CD4-positive, alpha-beta T cell (primary cell): ENCODE results near the gene SLC25A28. TPM values are rescaled to one million over a fixed set of nuclear protein-coding genes. Genes with fewer than 3 reads are reported as not detected.

Experiments used
- ATAC-seq: fragments of 200-7000 bp; cut with Tn5 transposase; one replicate; pipeline ENCODE4 v1.10.0; 2022; ENCODE audit warnings: mild to moderate bottlenecking; ENCODE audit not compliant: poor library complexity
- CTCF ChIA-PET: fragments of 350-600 bp; sonication (Branson Sonifier 250); formaldehyde crosslinking; loops from one replicate; lab custom pipeline; 2021; ENCODE audit warnings: antibody characterized with exemption, inconsistent platforms; lab: Charles Lee
- POLR2A ChIA-PET: fragments of 350-600 bp; sonication (Branson Sonifier 250); formaldehyde crosslinking; loops from one replicate; lab custom pipeline; 2021; ENCODE audit warnings: antibody characterized with exemption, inconsistent platforms; lab: Charles Lee
- DNase-seq, 14 experiments: peaks; one replicate each; pipeline ENCODE4 v3.0.0-alpha.2; 2013 to 2020; ENCODE audit warnings: mixed read lengths in 2 of 14
- H3K27ac ChIP-seq, 2 donors: one replicate each; pipeline versions ENCODE4 v1.5.1 to v1.7.0; 2013; ENCODE audit warnings: low read length in 2 of 2, low read depth in 1 of 2, mild to moderate bottlenecking in 1 of 2
- H3K27me3 ChIP-seq, 2 experiments: 1 replicate in 1 of 2; 2 replicates in 1 of 2; pipeline versions ENCODE4 v1.6.1 to v1.7.0; 2013; ENCODE audit warnings: low read length in 2 of 2, control low read depth in 1 of 2, mild to moderate bottlenecking in 1 of 2, moderate library complexity in 1 of 2; ENCODE audit not compliant: insufficient read depth in 2 of 2, control insufficient read depth in 1 of 2
- H3K36me3 ChIP-seq: one replicate; pipeline ENCODE4 v1.6.1; 2013; ENCODE audit warnings: low read length, control low read depth; ENCODE audit not compliant: insufficient read depth
- H3K4me1 ChIP-seq: one replicate; pipeline ENCODE4 v1.6.1; 2013; ENCODE audit warnings: low read length, control low read depth; ENCODE audit not compliant: insufficient read depth
- H3K4me3 ChIP-seq: one replicate; pipeline ENCODE4 v1.5.1; 2013; ENCODE audit warnings: mild to moderate bottlenecking, low read length, moderate library complexity
- H3K9me3 ChIP-seq, 2 experiments: 1 replicate in 1 of 2; 2 replicates in 1 of 2; pipeline versions ENCODE4 v1.6.1 to v1.7.0; 2013; ENCODE audit warnings: low read length in 2 of 2, mild to moderate bottlenecking in 2 of 2, control low read depth in 1 of 2, moderate library complexity in 1 of 2; ENCODE audit not compliant: control insufficient read depth in 1 of 2, insufficient read depth in 1 of 2
- H3K27ac Mint-ChIP-seq: one replicate; pipeline ENCODE4 v1.8.0; 2020; ENCODE audit warnings: mixed read lengths
- H3K27me3 Mint-ChIP-seq: one replicate; pipeline ENCODE4 v1.8.0; 2021; ENCODE audit warnings: mixed read lengths
- H3K36me3 Mint-ChIP-seq: one replicate; pipeline ENCODE4 v1.8.0; 2021; ENCODE audit warnings: low read depth, mixed read lengths
- H3K4me1 Mint-ChIP-seq: one replicate; pipeline ENCODE4 v1.8.0; 2021; ENCODE audit warnings: low read depth, mixed read lengths
- H3K4me3 Mint-ChIP-seq: one replicate; pipeline ENCODE4 v1.8.0; 2020; ENCODE audit warnings: mild to moderate bottlenecking, mixed read lengths
- H3K9me3 Mint-ChIP-seq: one replicate; pipeline ENCODE4 v1.8.0; 2020; ENCODE audit warnings: mixed read lengths
- CTCF ChIP-seq: fragments of 200-600 bp; IDR thresholded peaks from one replicate; pipeline ENCODE4 v1.8.0; 2022; ENCODE audit warnings: antibody characterized with exemption, mild to moderate bottlenecking
- intact Hi-C, 2 experiments: fragments of 100-400 bp; cut with DNase I in 1 of 2; cut with micrococcal nuclease in 1 of 2; formaldehyde crosslinking; loops; one replicate each; pipeline versions ENCODE4 v1.15.1 to v1.9.0; 2023 to 2025; cut with DNase I, micrococcal nuclease
- total RNA-seq, 174 experiments: library from RNA in 2 of 174; stranded (reverse) in 2 of 174; gene quantifications; one replicate each; pipeline ENCODE4 v1.2.3 and lab custom pipeline; 2021 to 2026

SLC25A28 gene
- total RNA-seq, 2 experiments from 2014 or later, result 112 to 113 TPM

GRCh38 chr10:99564361-99564760, 55.9 kb downstream of the SLC25A28 start:
- Mint-ChIP-seq H3K36me3 (no peaks in the 10 kb centered on the region), H3K27me3 (peaks cover 48% of the 10 kb centered on the region), H3K4me3 (no peak overlapping the region), H3K27ac (no peak overlapping the region), H3K9me3 (no peaks in the 10 kb centered on the region), H3K4me1 (no peaks in the 10 kb centered on the region)
- Histone ChIP-seq H3K27me3 (peaks cover 9 to 11% of the 10 kb centered on the region in 2 experiments), H3K27ac (no peak overlapping the region), H3K4me1 (no peaks in the 10 kb centered on the region), H3K9me3 (no peaks in the 10 kb centered on the region), H3K36me3 (no peaks in the 10 kb centered on the region), H3K4me3 (no peak overlapping the region)
- POLR2A ChIA-PET, result no interaction called here
- DNase-seq (no peak), ATAC-seq (no peak)
- intact Hi-C loops, result loop anchor here in 1 of 2 experiments (5.0 kb wide), 1 partner anchor 133 kb away; no protein-coding TSS in a partner anchor
- CTCF ChIA-PET, result interaction anchor here (1.0 to 1.1 kb wide), 2 partner anchors 14 to 128 kb away, joined by 3 read pairs; no protein-coding TSS in a partner anchor
- no peak for TF ChIP-seq CTCF

GRCh38 chr10:99562631-99563030, 57.6 kb downstream of the SLC25A28 start:
- no peaks in the 10 kb centered on the region for H3K4me1 ChIP-seq
- no peak for ATAC-seq
- TF ChIP-seq CTCF, result no peak
- no peak for DNase-seq
- no peaks in the 10 kb centered on the region for H3K9me3 Mint-ChIP-seq
- intact Hi-C loops, result loop anchor here in 1 of 2 experiments (5.0 kb wide), 1 partner anchor 135 kb away; no protein-coding TSS in a partner anchor
- POLR2A ChIA-PET, result no interaction called here
- H3K36me3 Mint-ChIP-seq, result no peaks in the 10 kb centered on the region
- no peaks in the 10 kb centered on the region for H3K9me3 ChIP-seq
- peaks cover 12 to 13% of the 10 kb centered on the region in 2 experiments for H3K27me3 ChIP-seq
- H3K27me3 Mint-ChIP-seq, result peaks cover 43% of the 10 kb centered on the region
- no peaks in the 10 kb centered on the region for H3K36me3 ChIP-seq
- H3K27ac Mint-ChIP-seq, result no peak overlapping the region
- H3K4me3 Mint-ChIP-seq, result no peak overlapping the region
- H3K27ac ChIP-seq, result no peak overlapping the region
- no peak overlapping the region for H3K4me3 ChIP-seq
- CTCF ChIA-PET, result no interaction called here
- no peaks in the 10 kb centered on the region for H3K4me1 Mint-ChIP-seq

Other genes with a start within 250 kb of the SLC25A28 start
- gene GOT1, start 189.8 kb downstream of the SLC25A28 start, total RNA-seq, result 1 to 10 TPM; 3.5 to 5.7 TPM
- gene NKX2-3, start 87.5 kb downstream of the SLC25A28 start, total RNA-seq, result not detected
- 1 to 10 TPM; 1.1 to 1.4 TPM for gene ENTPD7, start 39.1 kb upstream of the SLC25A28 start, total RNA-seq
- 1 to 10 TPM; 7.7 to 7.9 TPM for gene COX15, start 111.7 kb upstream of the SLC25A28 start, total RNA-seq
- 10 to 100 TPM; 14.1 to 16.0 TPM for gene CUTC, start 111.8 kb upstream of the SLC25A28 start, total RNA-seq
- gene ABCC2, start 162.2 kb upstream of the SLC25A28 start, total RNA-seq, result 1 to 10 TPM; 3.0 to 3.4 TPM